OCI-LY7 (cell line): ENCODE data around the gene TP63. TPM values are rescaled to one million over a fixed set of nuclear protein-coding genes. Genes with fewer than 3 reads are reported as not detected.

ENCODE experiments used
- BruUV-seq: library from RNA; stranded (reverse); fragments of 400-500 nt; replicated peaks from 2 replicates; lab custom pipeline; 2021; lab: Mats Ljungman, UMichigan
- CTCF ChIA-PET: fragments of 300-600 bp; sonication (Branson Sonifier 250); formaldehyde crosslinking; loops from one replicate; lab custom pipeline; 2022; ENCODE audit warnings: antibody characterized with exemption; ENCODE audit not compliant: unreplicated experiment; lab: Charles Lee
- POLR2A ChIA-PET: fragments of 300-600 bp; sonication (Branson Sonifier 250); formaldehyde crosslinking; loops from one replicate; lab custom pipeline; 2022; ENCODE audit warnings: antibody characterized with exemption; lab: Charles Lee
- DNase-seq: peaks from one replicate; pipeline ENCODE4 v3.0.0-alpha.2; 2015; ENCODE audit warnings: low spot score
- H2AFZ ChIP-seq: fragments of 200-600 bp; sonication (generic), shearing (Covaris generic); 2 replicates; pipeline ENCODE4 v1.6.1; 2014; ENCODE audit warnings: mild to moderate bottlenecking, antibody characterized with exemption, low read length, moderate library complexity
- H3K27ac ChIP-seq: fragments of 200-600 bp; sonication (generic); 2 replicates; pipeline ENCODE4 v1.5.1; 2014; ENCODE audit warnings: mixed run types, low read depth, mild to moderate bottlenecking, moderate library complexity, low read length, inconsistent platforms; ENCODE audit not compliant: poor library complexity, severe bottlenecking
- H3K36me3 ChIP-seq: fragments of 200-600 bp; sonication (generic); 2 replicates; pipeline ENCODE4 v1.6.1; 2014; ENCODE audit warnings: mild to moderate bottlenecking, antibody characterized with exemption, low read length, moderate library complexity, mixed read lengths; ENCODE audit not compliant: insufficient read depth
- H3K4me1 ChIP-seq: fragments of 200-600 bp; sonication (generic); 2 replicates; pipeline ENCODE4 v1.5.1; 2014; ENCODE audit warnings: mild to moderate bottlenecking, low read length; ENCODE audit not compliant: insufficient read depth, poor library complexity, severe bottlenecking
- H3K4me2 ChIP-seq: fragments of 200-600 bp; sonication (generic); 2 replicates; pipeline ENCODE4 v1.6.1; 2014; ENCODE audit warnings: mild to moderate bottlenecking, low read length
- H3K4me3 ChIP-seq: fragments of 200-600 bp; sonication (generic); 2 replicates; pipeline ENCODE4 v1.5.1; 2014; ENCODE audit warnings: mild to moderate bottlenecking, low read depth, low read length; ENCODE audit not compliant: poor library complexity, severe bottlenecking
- H3K79me2 ChIP-seq: fragments of 200-600 bp; sonication (generic); 2 replicates; pipeline ENCODE4 v1.6.1; 2016; ENCODE audit warnings: low read depth, mild to moderate bottlenecking, low read length, moderate library complexity, mixed read lengths; ENCODE audit not compliant: insufficient read depth
- H3K9me2 ChIP-seq: fragments of 200-600 bp; sonication (generic); 2 replicates; pipeline ENCODE4 v1.6.1; 2016; ENCODE audit warnings: mild to moderate bottlenecking, low read length, mixed read lengths; ENCODE audit not compliant: insufficient read depth
- H3K9me3 ChIP-seq: fragments of 200-600 bp; sonication (generic); 2 replicates; pipeline ENCODE4 v1.6.1; 2014; ENCODE audit warnings: mild to moderate bottlenecking, mixed run types, low read length, mixed read lengths
- H4K20me1 ChIP-seq: fragments of 200-600 bp; sonication (generic); 2 replicates; pipeline ENCODE4 v1.6.1; 2014; ENCODE audit warnings: mild to moderate bottlenecking, antibody characterized with exemption, low read length, moderate library complexity, mixed read lengths; ENCODE audit not compliant: insufficient read depth
- CTCF ChIP-seq: fragments of 200-600 bp; sonication (generic); conservative IDR thresholded peaks from 2 replicates; pipeline ENCODE4 v1.5.1; 2014; ENCODE audit warnings: mild to moderate bottlenecking, antibody characterized with exemption, low read length, moderate library complexity, mixed read lengths
- EZH2phosphoT487 ChIP-seq: fragments of 200-600 bp; sonication (generic); IDR thresholded peaks from 2 replicates; pipeline ENCODE4 v1.6.1; 2018; ENCODE audit warnings: low read depth, borderline replicate concordance, mild to moderate bottlenecking, mixed run types, antibody characterized with exemption, low read length, moderate library complexity, mixed read lengths
- intact Hi-C: fragments of 100-400 bp; cut with micrococcal nuclease; formaldehyde crosslinking; loops from one replicate; pipeline ENCODE4 v1.10.0; 2022; ENCODE audit not compliant: unreplicated experiment
- total RNA-seq, 2 experiments: library from RNA; depleted of rRNA in 1 of 2; stranded (reverse); fragments of >200 nt in 1 of 2; shearing (Covaris generic) in 1 of 2; gene quantifications; 2 replicates each; pipeline ENCODE4 v1.2.3, GENCODE V29; 2014 to 2022

TP63 gene
- total RNA-seq, 2 experiments from 2014 or later = 0.16 to 1.1 TPM

GRCh38 chr3:189821262-189821661, 190.1 kb downstream of the TP63 start:
- no peak overlapping the region for H3K27ac ChIP-seq
- H3K4me3 ChIP-seq = no peak overlapping the region
- no peaks in the 10 kb centered on the region for H3K79me2 ChIP-seq
- CTCF ChIA-PET = no interaction called here
- POLR2A ChIA-PET = no interaction called here
- no peaks in the 10 kb centered on the region for H4K20me1 ChIP-seq
- H3K9me2 ChIP-seq = no peaks in the 10 kb centered on the region
- TF ChIP-seq CTCF (no peak), EZH2phosphoT487 (no peak)
- no peaks in the 10 kb centered on the region for H3K9me3 ChIP-seq
- no TSS peak for BruUV-seq
- no peaks in the 10 kb centered on the region for H3K4me1 ChIP-seq
- no peak overlapping the region for H3K4me2 ChIP-seq
- no peak overlapping the region for H2AFZ ChIP-seq
- no peaks in the 10 kb centered on the region for H3K36me3 ChIP-seq
- intact Hi-C loops = no loop called here
- DNase-seq = no peak

GRCh38 chr3:189822726-189823125, 191.5 kb downstream of the TP63 start:
- POLR2A ChIA-PET = no interaction called here
- no peaks in the 10 kb centered on the region for H3K36me3 ChIP-seq
- no peak for DNase-seq
- no peak overlapping the region for H3K27ac ChIP-seq
- no peaks in the 10 kb centered on the region for H3K4me1 ChIP-seq
- no peaks in the 10 kb centered on the region for H4K20me1 ChIP-seq
- no peaks in the 10 kb centered on the region for H3K79me2 ChIP-seq
- CTCF ChIA-PET = no interaction called here
- no peaks in the 10 kb centered on the region for H3K9me3 ChIP-seq
- no TSS peak for BruUV-seq
- TF ChIP-seq EZH2phosphoT487 = no peak
- peak; percentile 41; the same call in 1 of the 2 replicates for TF ChIP-seq CTCF
- no peak overlapping the region for H3K4me3 ChIP-seq
- intact Hi-C loops = no loop called here
- H3K4me2 ChIP-seq = no peak overlapping the region
- H2AFZ ChIP-seq = no peak overlapping the region
- H3K9me2 ChIP-seq = no peaks in the 10 kb centered on the region

GRCh38 chr3:189824629-189825312, 193.6 kb downstream of the TP63 start:
- DNase-seq = no peak
- TF ChIP-seq EZH2phosphoT487 = no peak
- no peak for TF ChIP-seq CTCF
- no TSS peak for BruUV-seq
- no peak overlapping the region for H3K4me3 ChIP-seq
- no peaks in the 10 kb centered on the region for H3K9me2 ChIP-seq
- H3K27ac ChIP-seq = no peak overlapping the region
- no peaks in the 10 kb centered on the region for H4K20me1 ChIP-seq
- H2AFZ ChIP-seq = no peak overlapping the region
- POLR2A ChIA-PET = interaction anchor here (0.5 to 1.1 kb wide), 3 partner anchors 10 to 103 kb away, joined by 3 to 6 read pairs (median 3); no protein-coding TSS in a partner anchor
- H3K36me3 ChIP-seq = no peaks in the 10 kb centered on the region
- intact Hi-C loops = no loop called here
- H3K4me2 ChIP-seq = no peak overlapping the region
- CTCF ChIA-PET = no interaction called here
- peaks cover 7% of the 10 kb centered on the region for H3K4me1 ChIP-seq
- H3K9me3 ChIP-seq = no peaks in the 10 kb centered on the region
- no peaks in the 10 kb centered on the region for H3K79me2 ChIP-seq
